Activated gamma-delta T cell treated with Interleukin-2 at 50 U/mL for 16 hours (primary cell): ENCODE data around the gene PSPC1.

ENCODE experiments used
- DNase-seq: peaks from one replicate; pipeline ENCODE4 v3.0.0-alpha.2; 2020

PSPC1 gene

GRCh38 chr13:19672990-19673389 lies 109.8 kb downstream of the PSPC1 start:
- DNase-seq, result no peak

- no peak for DNase-seq
These were observed 112.6 kb downstream of the PSPC1 start for GRCh38 chr13:19670147-19670546.

- no peak for DNase-seq
These were observed 114.0 kb downstream of the PSPC1 start for GRCh38 chr13:19668778-19669177.

DNA sequence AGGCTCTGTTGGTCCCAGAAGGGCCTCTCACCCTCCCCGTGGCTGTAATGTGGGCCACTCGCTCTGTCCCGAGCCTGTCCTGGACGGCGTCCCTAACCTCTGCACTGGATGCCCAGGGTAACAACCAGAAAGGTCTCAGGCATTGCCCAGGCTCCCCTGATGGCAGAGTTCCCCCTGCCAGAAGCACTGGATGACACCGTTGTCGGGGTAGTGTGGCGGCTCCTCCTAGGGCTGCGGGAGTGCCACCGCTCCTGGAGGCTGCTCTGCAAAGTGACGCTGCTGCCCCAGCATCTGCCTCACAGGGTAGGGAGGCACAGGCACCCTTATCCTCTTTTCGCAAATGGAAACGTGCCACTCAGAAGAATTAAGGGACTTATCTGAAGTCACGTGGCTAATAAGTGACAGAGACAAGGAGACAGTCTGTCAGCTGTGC lies 117.3 kb downstream of the PSPC1 start:
- DNase-seq, result no peak

GRCh38 chr13:19664481-19665230 lies 118.1 kb downstream of the PSPC1 start:
- DNase-seq, result no peak

- DNase-seq, result no peak
These were observed 119.2 kb downstream of the PSPC1 start for GRCh38 chr13:19663416-19663979.

DNA sequence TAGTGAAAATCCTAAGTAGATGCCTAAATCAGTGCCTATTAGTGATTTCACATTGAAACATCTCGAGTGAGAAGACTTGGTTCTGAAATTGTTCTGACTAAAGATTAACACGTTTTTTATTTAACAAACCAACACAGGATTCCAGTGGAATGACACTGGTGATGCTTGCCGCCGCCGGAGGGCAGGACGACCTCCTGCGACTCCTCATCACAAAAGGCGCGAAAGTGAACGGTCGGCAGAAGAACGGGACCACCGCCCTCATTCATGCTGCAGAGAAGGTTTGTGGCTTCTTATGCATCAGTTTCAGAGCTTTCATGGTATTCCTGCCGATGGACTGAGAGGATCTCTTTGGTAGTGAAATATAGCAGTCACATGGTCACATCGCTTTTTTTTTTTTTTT lies 121.2 kb downstream of the PSPC1 start:
- DNase-seq, result no peak

- DNase-seq, result no peak
These were observed 121.6 kb downstream of the PSPC1 start for GRCh38 chr13:19661126-19661525.

- DNase-seq, result no peak
These were observed 123.9 kb downstream of the PSPC1 start for GRCh38 chr13:19658831-19659230.

DNA sequence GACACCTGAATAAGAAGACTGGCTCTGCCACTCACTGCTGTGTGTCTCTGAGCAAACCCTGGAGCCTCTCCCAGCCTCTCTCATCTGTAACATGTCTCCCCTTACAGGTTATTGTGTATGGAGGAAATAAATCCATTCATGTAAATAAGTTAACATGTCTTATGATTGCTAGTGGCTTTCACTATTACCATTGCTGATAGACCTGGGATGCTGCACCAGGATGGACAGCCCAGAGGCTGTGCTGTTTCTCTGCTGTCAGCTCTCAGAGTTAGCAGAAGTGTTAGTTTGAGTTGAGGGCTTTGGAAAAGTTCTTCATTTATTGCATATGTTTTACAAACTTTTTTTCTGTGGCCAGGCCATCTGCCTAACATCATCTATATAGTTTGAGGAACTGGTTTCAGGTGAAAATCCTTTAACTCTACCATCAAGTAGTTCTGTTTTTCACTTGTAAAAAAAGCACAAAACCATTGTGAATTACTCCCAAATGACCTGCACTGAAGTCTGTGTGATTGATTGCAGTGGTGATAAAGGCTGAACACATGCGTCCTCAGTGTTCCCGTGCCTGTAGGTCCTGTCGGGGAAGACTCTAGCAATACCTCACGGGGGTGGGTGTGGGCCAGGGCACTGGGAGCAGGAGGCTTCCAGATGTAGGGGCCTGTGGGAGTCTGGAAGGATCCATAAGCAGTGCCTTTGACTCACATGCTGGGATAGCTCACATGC lies 124.7 kb downstream of the PSPC1 start:
- DNase-seq, result no peak
